Mesothelial cell of epicardium (in vitro differentiated cells): ENCODE measurements around the gene NUDT4B. TPM values are rescaled to one million over a fixed set of nuclear protein-coding genes. Genes with fewer than 3 reads are reported as not detected.
"Not testable (repeated sequence)": the region's sequence is repeated elsewhere in the genome, so short reads cannot be mapped to it uniquely, and the experiment has no call there.

Source experiments
- DNase-seq, 2 experiments: peaks; one replicate each; pipeline ENCODE4 v3.0.0; 2021; ENCODE audit warnings: low spot score in 2 of 2; ENCODE audit not compliant: unreplicated experiment in 2 of 2
- H3K27ac Mint-ChIP-seq: 2 replicates; pipeline ENCODE4 v1.8.0; 2021; ENCODE audit warnings: mixed read lengths
- H3K27me3 Mint-ChIP-seq: 2 replicates; pipeline ENCODE4 v1.8.0; 2021; ENCODE audit warnings: low read depth, mixed read lengths
- H3K36me3 Mint-ChIP-seq: 2 replicates; pipeline ENCODE4 v1.8.0; 2021; ENCODE audit warnings: mixed read lengths
- H3K4me1 Mint-ChIP-seq: 2 replicates; pipeline ENCODE4 v1.8.0; 2021; ENCODE audit warnings: mixed read lengths
- H3K4me3 Mint-ChIP-seq: 2 replicates; pipeline ENCODE4 v1.8.0; 2021; ENCODE audit warnings: mild to moderate bottlenecking, moderate library complexity, mixed read lengths
- H3K9me3 Mint-ChIP-seq: 2 replicates; pipeline ENCODE4 v1.8.0; 2021; ENCODE audit warnings: mixed read lengths
- total RNA-seq: library from RNA; stranded (reverse); gene quantifications from 3 replicates; pipeline ENCODE4 v1.2.1, GENCODE V29; 2021

Gene NUDT4B
- total RNA-seq, 1 donor from 2014 or later, result not detected

DNA sequence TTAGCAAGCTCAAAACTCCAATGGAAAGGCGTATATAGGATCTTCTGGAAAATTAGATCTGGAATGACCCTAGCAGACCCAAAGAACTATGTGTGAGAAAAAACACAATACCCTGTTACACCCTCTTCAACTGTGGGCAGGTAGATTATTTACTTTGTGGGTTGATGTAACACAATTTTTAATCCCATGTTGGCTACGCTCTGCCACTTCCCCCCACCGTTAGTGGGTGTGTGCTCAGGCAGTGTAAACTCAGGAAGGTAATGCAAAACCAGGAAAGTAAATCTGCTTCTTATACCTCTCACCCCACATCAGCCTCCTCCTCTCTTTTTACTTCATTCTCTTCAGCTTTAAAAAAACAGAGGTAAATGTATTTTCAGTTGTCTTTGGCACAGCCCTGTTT lies 23.7 kb upstream of the NUDT4B start:
- not testable (repeated sequence) for H3K27me3 Mint-ChIP-seq, H3K9me3 Mint-ChIP-seq, H3K4me3 Mint-ChIP-seq, DNase-seq, H3K4me1 Mint-ChIP-seq, H3K36me3 Mint-ChIP-seq, H3K27ac Mint-ChIP-seq

DNA sequence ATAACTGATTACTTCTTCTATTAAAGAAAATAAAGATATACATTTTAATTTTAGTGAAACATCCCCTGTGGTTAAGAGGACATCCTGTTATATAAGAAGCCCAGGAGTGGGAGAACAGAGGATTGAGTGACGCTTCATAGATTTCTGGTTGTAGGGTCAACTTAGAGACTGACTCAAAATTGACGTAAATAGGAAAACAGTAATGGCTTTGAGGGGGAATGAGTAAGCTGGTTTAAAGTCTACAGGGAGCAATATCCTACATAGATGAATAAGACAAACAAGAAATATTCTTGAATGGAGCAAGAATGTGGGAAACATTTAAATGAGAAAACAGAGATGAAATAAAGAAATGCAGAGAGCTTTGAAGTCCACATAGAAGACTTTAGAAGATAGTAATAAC lies 20.7 kb upstream of the NUDT4B start:
- not testable (repeated sequence) for H3K4me1 Mint-ChIP-seq, H3K27ac Mint-ChIP-seq, H3K9me3 Mint-ChIP-seq, DNase-seq, H3K36me3 Mint-ChIP-seq, H3K4me3 Mint-ChIP-seq, H3K27me3 Mint-ChIP-seq

DNA sequence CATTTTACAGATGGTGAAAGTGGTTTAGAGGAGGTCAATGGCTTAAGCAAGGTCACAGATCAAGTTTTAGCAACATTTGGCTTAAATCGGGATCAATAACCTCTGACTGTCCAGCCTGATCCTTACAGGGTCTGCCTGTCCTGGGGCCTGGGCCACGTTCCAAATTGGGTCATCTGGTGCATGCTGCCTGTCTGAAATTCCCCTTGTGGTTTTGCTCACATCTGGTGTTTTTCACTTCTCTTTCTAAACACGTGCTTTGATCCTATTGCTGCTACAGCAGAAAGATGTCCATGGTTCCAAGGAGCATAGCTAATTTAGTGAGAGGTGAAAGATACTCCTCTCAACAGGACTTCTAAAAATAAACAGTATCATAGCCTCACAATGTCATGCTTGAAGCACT lies 19.4 kb upstream of the NUDT4B start:
- not testable (repeated sequence) for H3K9me3 Mint-ChIP-seq, H3K36me3 Mint-ChIP-seq, H3K27me3 Mint-ChIP-seq, H3K27ac Mint-ChIP-seq, H3K4me1 Mint-ChIP-seq, H3K4me3 Mint-ChIP-seq, DNase-seq

DNA sequence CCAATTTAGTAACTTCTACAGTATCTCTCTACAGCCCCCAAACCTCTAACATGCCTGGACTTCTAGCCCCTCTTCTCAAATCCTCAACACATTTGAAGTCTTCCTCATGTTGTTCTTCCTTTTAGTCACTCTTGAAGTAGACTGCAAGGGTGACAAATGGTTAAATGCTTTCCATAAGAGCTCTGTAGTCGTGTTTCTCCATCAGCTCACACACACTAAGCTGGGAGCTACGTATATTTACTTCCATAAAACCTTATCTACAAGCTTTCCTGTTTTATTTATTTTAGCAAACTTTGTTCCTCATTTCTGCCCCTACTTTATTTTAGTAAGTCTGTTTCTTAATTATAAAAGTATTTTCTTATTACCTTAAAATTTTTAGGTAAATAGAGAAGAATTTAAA lies 19.0 kb upstream of the NUDT4B start:
- H3K9me3 Mint-ChIP-seq, result not testable (repeated sequence)

DNA sequence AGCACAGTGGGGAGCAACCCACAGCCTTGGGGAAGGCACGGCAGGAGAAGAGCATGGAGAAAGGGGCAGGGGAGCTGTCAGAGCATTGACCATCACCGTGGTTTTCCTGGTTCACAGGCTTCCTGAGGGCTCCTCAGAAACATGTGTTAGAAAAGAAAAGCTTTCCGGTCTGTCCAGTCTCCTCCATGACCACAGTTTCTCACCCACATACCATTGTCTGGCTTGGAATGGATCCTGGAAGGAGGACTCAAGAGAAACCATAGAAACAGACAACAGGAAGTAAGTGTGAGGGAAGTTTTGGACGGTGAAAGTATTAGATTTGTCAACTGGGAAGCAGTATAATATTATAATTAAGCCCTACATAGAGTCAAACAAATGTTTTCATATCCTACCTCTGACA lies 16.3 kb upstream of the NUDT4B start:
- H3K36me3 Mint-ChIP-seq, H3K4me3 Mint-ChIP-seq, H3K4me1 Mint-ChIP-seq, H3K27ac Mint-ChIP-seq, H3K9me3 Mint-ChIP-seq, DNase-seq, H3K27me3 Mint-ChIP-seq: not testable (repeated sequence)

More for the DNA sequence above, 19.0 kb upstream of the NUDT4B start:
- H3K4me3 Mint-ChIP-seq, H3K27me3 Mint-ChIP-seq, H3K4me1 Mint-ChIP-seq, H3K36me3 Mint-ChIP-seq, DNase-seq, H3K27ac Mint-ChIP-seq: not testable (repeated sequence)

DNA sequence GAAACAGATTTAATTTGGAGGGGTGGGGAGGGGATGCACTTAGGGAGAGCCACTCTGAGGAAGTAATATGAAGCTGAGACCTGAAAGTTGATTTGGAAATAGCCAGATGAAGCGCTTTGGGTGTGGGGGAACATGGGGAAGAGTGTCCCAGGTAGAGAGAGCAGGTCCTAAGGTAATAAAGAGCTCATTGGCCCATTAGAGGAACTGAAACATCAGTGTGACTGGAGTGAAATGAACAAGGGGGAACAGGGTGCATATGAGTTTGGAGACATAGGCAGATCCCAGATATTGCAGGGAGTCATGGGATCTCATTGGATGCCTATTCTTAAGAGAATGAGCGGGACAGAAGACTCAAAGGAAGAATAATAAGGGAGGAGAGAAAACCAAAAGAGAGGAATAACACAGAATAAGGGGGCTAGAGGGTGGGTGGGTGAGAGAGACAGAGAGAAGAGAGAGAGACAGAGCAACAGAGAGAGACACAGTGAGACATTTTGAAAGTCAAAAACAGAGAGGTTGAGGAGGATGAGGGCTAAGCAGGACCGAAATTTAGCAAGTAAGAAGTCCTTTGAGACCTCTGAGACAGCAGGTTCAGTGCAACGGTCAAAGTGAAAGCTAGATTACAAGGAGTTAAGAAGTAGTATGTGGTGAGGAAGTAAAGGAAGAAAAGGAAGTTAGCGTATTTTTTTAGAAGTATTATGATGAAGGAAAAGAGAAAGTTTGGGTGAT lies 14.8 kb upstream of the NUDT4B start:
- H3K36me3 Mint-ChIP-seq, H3K9me3 Mint-ChIP-seq, H3K27ac Mint-ChIP-seq, H3K27me3 Mint-ChIP-seq, H3K4me3 Mint-ChIP-seq, H3K4me1 Mint-ChIP-seq, DNase-seq: not testable (repeated sequence)

DNA sequence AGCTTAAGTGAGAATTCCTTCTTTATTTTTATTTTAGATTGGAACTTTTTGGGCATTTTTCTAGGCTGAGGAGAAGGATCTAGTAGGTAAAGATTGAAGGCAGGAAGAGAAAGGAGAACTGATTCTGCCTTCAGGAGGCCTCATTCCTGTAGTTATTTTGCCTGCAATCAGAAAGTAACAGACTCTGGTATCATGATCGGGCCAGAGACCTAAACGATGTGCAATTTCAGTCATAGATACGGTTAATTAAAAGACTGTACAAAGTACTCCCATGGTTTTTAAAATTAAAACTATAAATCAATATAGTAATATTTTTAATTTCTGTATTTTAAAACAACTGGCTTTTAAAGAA lies 14.3 kb upstream of the NUDT4B start:
- not testable (repeated sequence) for H3K27me3 Mint-ChIP-seq, H3K36me3 Mint-ChIP-seq, H3K9me3 Mint-ChIP-seq, H3K27ac Mint-ChIP-seq, DNase-seq, H3K4me1 Mint-ChIP-seq, H3K4me3 Mint-ChIP-seq

DNA sequence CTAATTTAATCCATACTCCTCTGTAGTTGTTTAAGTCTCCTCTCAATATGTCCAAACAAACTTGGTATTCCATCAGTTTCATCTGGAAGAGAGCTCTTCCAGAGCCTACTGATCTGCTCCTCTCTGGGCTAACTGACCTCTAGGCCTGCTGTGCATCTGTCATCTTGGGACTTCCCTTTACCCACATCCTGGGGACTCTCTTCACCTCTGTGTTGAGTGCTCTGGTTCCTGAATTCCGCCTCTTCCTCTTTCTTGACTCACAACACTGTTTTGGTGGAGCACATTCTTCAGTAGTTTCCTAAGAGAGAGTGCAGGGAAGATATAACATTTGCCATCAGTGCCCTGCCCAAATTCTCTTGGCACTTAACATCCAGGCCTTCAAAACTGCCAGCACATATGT lies 13.0 kb upstream of the NUDT4B start:
- not testable (repeated sequence) for H3K27me3 Mint-ChIP-seq, H3K9me3 Mint-ChIP-seq, DNase-seq, H3K4me1 Mint-ChIP-seq, H3K27ac Mint-ChIP-seq, H3K36me3 Mint-ChIP-seq, H3K4me3 Mint-ChIP-seq

DNA sequence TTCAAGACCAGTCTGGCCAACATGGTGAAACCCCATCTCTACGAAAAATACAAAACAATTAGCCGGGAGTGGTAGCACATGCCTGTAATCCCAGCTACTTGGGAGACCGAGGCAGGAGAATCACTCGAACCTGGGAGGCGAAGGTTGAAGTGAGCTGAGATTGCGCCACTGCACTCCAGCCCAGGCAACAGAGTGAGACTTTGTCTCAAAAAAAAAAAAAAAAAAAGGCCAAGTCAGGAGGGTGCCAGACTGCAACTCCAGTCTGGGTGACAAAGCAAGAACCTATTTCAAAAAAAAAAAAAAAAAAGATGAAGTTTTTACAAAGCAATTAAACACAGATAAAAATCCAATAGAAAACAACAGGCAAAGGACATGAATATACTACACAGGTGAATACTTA lies 9.9 kb upstream of the NUDT4B start:
- H3K27me3 Mint-ChIP-seq, DNase-seq, H3K36me3 Mint-ChIP-seq, H3K9me3 Mint-ChIP-seq, H3K27ac Mint-ChIP-seq, H3K4me3 Mint-ChIP-seq, H3K4me1 Mint-ChIP-seq: not testable (repeated sequence)

DNA sequence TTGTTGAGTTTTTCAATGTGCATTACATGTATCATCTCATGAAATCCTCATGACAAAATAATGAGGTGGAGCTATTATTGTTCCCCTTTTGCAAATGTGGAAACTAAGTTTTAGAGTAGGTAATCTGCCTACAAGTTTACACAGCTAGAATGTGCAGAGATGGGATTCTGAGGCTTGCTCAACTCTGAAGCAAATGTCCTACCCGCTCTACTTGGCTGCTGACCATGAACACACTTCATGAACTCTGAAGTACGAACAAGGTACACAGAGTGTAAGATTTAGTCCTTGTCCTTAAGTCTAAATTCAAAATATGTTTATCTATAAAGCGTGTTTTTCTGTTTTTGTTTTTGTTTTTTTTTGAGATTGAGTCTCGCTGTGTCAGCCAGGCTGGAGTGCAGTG lies 5.4 kb upstream of the NUDT4B start:
- H3K9me3 Mint-ChIP-seq, DNase-seq, H3K27ac Mint-ChIP-seq, H3K4me3 Mint-ChIP-seq, H3K27me3 Mint-ChIP-seq, H3K36me3 Mint-ChIP-seq, H3K4me1 Mint-ChIP-seq: not testable (repeated sequence)

DNA sequence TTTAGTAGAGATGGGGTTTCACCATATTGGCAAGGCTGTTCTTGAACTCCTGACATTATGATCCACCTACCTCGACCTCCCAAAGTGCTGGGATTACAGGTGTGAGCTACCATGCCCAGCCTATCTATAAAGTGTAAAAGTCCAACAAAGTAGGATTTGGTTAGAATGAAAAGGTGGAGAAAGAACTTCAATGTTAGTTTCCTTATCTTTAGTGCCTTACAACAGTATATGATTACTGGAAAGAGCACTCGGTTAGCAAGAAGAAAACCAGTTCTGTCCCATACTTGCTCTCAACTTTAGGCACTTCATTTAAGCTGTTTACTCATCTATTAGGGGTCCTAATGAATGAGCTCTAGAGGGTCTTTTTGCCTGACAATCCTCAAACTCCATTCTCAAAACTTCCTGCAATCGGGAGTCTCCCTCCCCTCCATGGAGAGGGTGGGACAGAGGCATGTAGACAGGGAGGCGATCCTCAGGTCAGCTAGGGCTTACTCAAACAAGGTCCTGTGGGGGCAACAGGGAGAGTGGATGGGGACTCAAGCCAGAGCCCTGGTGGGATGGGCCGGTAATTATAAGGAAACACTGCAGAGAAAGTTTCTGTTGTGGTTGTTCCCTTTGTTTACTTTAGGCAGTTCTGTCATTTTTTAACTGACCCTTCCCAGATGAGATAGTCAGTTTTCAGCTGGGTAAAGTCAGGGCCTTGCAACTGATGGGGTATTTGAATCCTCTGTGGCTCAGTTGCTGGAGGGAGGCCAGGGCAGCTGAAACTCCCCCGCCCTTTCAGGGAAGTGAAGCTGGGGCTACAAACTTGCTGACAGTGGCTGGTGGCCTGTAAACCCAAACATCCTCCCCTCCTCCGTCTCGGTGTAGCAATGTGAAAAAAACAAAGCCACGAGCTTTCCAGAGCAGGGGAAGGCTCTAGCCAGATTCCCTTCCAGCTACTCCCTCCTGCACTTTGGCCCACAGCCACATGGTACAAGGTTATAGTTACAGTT lies 4.6 kb upstream of the NUDT4B start:
- H3K27me3 Mint-ChIP-seq, H3K9me3 Mint-ChIP-seq, H3K4me1 Mint-ChIP-seq, DNase-seq, H3K27ac Mint-ChIP-seq, H3K4me3 Mint-ChIP-seq, H3K36me3 Mint-ChIP-seq: not testable (repeated sequence)

DNA sequence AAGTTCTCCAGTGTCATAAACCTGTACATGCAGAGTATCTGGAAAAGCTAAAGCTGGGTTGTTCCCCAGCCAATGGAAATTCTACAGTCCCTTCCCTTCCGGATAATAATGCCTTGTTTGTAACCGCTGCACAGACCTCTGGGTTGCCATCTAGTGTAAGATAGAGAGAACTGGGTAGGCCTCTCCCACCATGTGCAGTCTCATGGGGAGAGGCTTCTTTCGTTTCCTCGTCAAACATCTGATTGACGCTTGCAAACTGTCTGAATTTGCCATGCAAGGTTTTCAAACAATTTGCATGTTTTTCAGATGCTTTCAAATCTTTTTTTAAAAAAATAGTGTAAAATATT lies 734 bp downstream of the NUDT4B start:
- H3K4me1 Mint-ChIP-seq, H3K9me3 Mint-ChIP-seq, H3K4me3 Mint-ChIP-seq, DNase-seq, H3K27ac Mint-ChIP-seq, H3K27me3 Mint-ChIP-seq, H3K36me3 Mint-ChIP-seq: not testable (repeated sequence)

DNA sequence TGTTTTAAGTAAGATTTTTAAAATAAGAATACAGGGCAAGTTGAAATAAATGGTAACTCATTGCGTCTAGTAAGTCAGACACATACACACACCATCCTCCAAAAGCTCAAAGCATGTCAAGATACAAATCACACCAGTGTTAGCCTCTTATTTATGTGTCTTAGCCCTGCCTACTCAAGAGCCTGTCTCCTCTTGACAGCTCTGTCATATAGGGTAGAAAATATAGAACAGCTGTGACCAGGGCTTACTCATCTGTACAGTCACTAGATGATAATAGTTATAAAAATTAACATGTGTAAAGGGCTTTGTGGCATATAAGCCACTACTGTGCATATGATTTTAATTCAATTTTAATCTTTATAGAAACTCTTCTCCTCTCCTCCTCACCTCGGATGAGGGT lies 7.7 kb downstream of the NUDT4B start:
- H3K4me3 Mint-ChIP-seq, H3K9me3 Mint-ChIP-seq, H3K27ac Mint-ChIP-seq, H3K27me3 Mint-ChIP-seq, H3K36me3 Mint-ChIP-seq, H3K4me1 Mint-ChIP-seq, DNase-seq: not testable (repeated sequence)

DNA sequence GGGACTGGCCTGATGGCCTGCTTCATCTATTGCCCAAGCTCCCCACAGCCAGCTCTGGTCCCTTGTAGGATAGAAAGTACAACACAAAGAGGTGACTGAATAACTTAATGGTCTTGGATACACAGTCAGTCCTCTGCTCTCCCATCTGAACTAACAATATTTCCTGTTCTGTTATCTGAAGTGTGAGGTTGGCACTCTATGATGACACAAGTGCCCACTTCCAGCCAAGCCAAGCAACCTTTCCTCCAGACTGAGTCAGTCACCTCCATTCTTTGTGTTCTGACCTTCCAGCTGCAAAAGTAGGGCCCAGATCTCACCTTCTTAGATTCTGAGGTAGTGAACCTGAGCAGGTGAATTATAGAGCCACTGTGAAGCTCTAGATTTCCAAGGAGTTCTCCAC lies 8.9 kb downstream of the NUDT4B start:
- not testable (repeated sequence) for DNase-seq, H3K36me3 Mint-ChIP-seq, H3K27ac Mint-ChIP-seq, H3K4me1 Mint-ChIP-seq, H3K27me3 Mint-ChIP-seq, H3K4me3 Mint-ChIP-seq, H3K9me3 Mint-ChIP-seq
